Panc1 (cell line): ENCODE data around the gene SNX24.

Experiments
- POLR2AphosphoS5 ChIP-seq: IDR thresholded peaks from 2 replicates; pipeline ENCODE4 v1.6.1; 2012; ENCODE audit warnings: mild to moderate bottlenecking, low read depth, low read length, moderate library complexity
- SIN3A ChIP-seq: IDR thresholded peaks from 2 replicates; pipeline ENCODE4 v1.6.1; 2012; ENCODE audit warnings: low read depth, mild to moderate bottlenecking, low read length, moderate library complexity, borderline replicate concordance; ENCODE audit not compliant: insufficient read depth
- TCF7L2 ChIP-seq: IDR thresholded peaks from 2 replicates; pipeline ENCODE4 v1.6.1; 2011; ENCODE audit warnings: mild to moderate bottlenecking, low read depth, low read length, inconsistent platforms
- TF ChIP-seq, protein P1 (sequence below): fragments of 450-650 bp; IDR thresholded peaks from 2 replicates; pipeline ENCODE4 v1.5.1; 2017; ENCODE audit warnings: mild to moderate bottlenecking
- TF ChIP-seq, protein P2 (sequence below), 2 experiments: IDR thresholded peaks; 2 replicates each; pipeline ENCODE4 v1.6.1; 2011 to 2012; ENCODE audit warnings: low read depth in 2 of 2, control low read depth in 1 of 2, low read length in 1 of 2, mild to moderate bottlenecking in 1 of 2, moderate library complexity in 1 of 2; ENCODE audit not compliant: insufficient read depth in 1 of 2

DNA sequence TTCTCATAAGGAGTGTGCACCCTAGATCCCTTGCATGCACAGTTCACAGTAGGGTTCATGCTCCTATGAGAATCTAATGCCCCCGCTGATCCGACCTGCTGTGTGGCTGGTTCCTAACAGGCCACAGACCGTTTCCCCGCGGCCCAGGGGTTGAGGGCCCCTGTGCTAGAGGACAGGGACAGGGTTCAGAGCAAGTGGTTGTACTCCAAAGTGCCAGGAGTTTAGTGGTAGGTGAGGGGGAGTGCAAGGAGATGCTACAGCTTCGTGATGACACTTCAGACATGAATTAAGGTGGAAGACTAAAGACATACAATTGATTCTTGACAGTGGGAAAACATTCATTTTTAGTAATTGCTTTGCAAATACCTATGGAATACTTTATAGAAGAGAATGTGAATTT lies 40.5 kb downstream of the SNX24 start:
- TF ChIP-seq, protein P1, sequence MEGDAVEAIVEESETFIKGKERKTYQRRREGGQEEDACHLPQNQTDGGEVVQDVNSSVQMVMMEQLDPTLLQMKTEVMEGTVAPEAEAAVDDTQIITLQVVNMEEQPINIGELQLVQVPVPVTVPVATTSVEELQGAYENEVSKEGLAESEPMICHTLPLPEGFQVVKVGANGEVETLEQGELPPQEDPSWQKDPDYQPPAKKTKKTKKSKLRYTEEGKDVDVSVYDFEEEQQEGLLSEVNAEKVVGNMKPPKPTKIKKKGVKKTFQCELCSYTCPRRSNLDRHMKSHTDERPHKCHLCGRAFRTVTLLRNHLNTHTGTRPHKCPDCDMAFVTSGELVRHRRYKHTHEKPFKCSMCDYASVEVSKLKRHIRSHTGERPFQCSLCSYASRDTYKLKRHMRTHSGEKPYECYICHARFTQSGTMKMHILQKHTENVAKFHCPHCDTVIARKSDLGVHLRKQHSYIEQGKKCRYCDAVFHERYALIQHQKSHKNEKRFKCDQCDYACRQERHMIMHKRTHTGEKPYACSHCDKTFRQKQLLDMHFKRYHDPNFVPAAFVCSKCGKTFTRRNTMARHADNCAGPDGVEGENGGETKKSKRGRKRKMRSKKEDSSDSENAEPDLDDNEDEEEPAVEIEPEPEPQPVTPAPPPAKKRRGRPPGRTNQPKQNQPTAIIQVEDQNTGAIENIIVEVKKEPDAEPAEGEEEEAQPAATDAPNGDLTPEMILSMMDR, result no peak
- TF ChIP-seq, protein P2, sequence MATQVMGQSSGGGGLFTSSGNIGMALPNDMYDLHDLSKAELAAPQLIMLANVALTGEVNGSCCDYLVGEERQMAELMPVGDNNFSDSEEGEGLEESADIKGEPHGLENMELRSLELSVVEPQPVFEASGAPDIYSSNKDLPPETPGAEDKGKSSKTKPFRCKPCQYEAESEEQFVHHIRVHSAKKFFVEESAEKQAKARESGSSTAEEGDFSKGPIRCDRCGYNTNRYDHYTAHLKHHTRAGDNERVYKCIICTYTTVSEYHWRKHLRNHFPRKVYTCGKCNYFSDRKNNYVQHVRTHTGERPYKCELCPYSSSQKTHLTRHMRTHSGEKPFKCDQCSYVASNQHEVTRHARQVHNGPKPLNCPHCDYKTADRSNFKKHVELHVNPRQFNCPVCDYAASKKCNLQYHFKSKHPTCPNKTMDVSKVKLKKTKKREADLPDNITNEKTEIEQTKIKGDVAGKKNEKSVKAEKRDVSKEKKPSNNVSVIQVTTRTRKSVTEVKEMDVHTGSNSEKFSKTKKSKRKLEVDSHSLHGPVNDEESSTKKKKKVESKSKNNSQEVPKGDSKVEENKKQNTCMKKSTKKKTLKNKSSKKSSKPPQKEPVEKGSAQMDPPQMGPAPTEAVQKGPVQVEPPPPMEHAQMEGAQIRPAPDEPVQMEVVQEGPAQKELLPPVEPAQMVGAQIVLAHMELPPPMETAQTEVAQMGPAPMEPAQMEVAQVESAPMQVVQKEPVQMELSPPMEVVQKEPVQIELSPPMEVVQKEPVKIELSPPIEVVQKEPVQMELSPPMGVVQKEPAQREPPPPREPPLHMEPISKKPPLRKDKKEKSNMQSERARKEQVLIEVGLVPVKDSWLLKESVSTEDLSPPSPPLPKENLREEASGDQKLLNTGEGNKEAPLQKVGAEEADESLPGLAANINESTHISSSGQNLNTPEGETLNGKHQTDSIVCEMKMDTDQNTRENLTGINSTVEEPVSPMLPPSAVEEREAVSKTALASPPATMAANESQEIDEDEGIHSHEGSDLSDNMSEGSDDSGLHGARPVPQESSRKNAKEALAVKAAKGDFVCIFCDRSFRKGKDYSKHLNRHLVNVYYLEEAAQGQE (IDR thresholded peaks at IDR 0.05; ENCODE audit: insufficient read depth in 1 of 2, low read depth in 2 of 2, low read length in 1 of 2), result no peak
- no peak for TF ChIP-seq POLR2AphosphoS5
- no peak for TF ChIP-seq SIN3A
- no peak for TF ChIP-seq TCF7L2
